ENCODE measurements around the gene GALNT6. TPM values are rescaled to one million over a fixed set of nuclear protein-coding genes. Genes with fewer than 3 reads are reported as not detected.

The GALNT6 gene
- total RNA-seq, 1 experiment from 2014 or later = 9.8 TPM

DNA sequence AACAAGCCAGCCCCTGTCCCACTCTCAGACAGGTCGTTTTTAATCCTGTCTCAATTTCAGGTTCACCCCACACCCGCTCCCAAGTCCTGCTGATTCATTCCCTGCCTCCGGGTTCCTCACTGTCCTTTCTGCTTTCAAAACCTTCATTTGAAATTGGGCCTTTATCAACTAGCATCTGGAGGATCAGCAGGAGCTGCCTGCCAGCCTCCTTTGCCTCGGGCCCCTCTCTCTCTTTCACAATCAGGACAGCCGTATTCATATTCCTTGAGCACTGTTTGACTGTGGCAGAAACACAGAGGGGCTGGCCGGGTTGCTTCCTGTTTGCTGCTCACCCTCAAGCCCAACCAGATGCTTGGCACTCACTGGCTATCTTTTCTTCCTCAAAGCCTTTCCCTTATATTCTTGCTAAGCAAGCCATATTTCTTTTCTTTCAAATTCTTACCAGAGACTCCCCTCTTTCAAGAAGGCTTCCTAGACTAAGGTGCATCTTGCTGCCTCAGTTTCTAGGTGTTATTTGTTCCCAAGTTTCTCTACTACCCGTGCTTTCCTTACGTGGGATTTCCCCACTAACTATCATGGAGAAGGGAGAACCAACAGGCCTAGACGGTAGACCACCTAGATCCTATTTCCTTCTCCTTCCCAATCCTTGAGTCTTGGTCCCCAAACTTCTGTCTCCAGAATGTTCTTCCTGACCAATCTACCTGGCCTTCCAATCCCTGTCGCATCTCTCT, 3.0 kb downstream of the GALNT6 start:
- no peak overlapping the region for H2BK12ac ChIP-seq (ENCODE audit: insufficient read length, low read depth, low read length)
- H3K9me3 ChIP-seq (ENCODE audit: control insufficient read depth, low read depth, low read length) = no peaks in the 10 kb centered on the region
- no peak overlapping the region for H2BK120ac ChIP-seq (ENCODE audit: low read depth, low read length, poor library complexity, severe bottlenecking)
- DNase-seq = no peak
- Mint-ChIP-seq H3K4me1 (peaks cover 52 to 56% of the 10 kb centered on the region in 2 experiments), H3K4me3 (peak overlapping the region in 1 of 2 experiments; percentile 30; a peak in 1 of 5 replicates), H3K9me3 (no peaks in the 10 kb centered on the region), H3K36me3 (ENCODE audit: insufficient read depth in 1 of 3, low read depth in 3 of 3) (peaks cover 0 to 2% (median 2%) of the 10 kb centered on the region in 3 experiments), H3K27me3 (ENCODE audit: low read depth) (no peaks in the 10 kb centered on the region; the same call in 1 of the 2 replicates), H3K27ac (peak overlapping the region; percentile 9 to 74 (median 31); a peak in 6 of 7 replicates)
- H2BK15ac ChIP-seq (ENCODE audit: low read depth, low read length) = no peak overlapping the region
- H3K14ac ChIP-seq (ENCODE audit: insufficient read depth, low read length) = peak overlapping the region; percentile 57; the same call in 1 of the 2 replicates
- no peak overlapping the region for H2BK20ac ChIP-seq (ENCODE audit: low read depth, low read length, poor library complexity, severe bottlenecking)
- peaks cover 17% of the 10 kb centered on the region for H3K4me1 ChIP-seq (ENCODE audit: insufficient read depth, low read length)
- H3T11ph ChIP-seq (ENCODE audit: low read length) = no peak overlapping the region
- no peaks in the 10 kb centered on the region for H4K20me1 ChIP-seq (ENCODE audit: control insufficient read depth, insufficient read depth, insufficient read length)
- H2AK5ac ChIP-seq (ENCODE audit: insufficient read length, low read length) = no peak overlapping the region
- H3K4ac ChIP-seq (ENCODE audit: low read depth, low read length) = no peak overlapping the region
- H3K79me1 ChIP-seq (ENCODE audit: insufficient read depth, low read depth, low read length, poor library complexity, severe bottlenecking) = no peaks in the 10 kb centered on the region
- H3K27me3 ChIP-seq (ENCODE audit: insufficient read depth, low read length) = no peaks in the 10 kb centered on the region
- peaks cover 11% of the 10 kb centered on the region for H3K23me2 ChIP-seq (ENCODE audit: insufficient read length, low read depth, low read length, poor library complexity, severe bottlenecking)
- H2BK5ac ChIP-seq (ENCODE audit: insufficient read length, low read length) = no peak overlapping the region
- H3K27ac ChIP-seq (ENCODE audit: insufficient read length, low read depth, low read length) = peak overlapping the region; percentile 43
- H3K9ac ChIP-seq (ENCODE audit: extremely low read depth, insufficient read length, low read length) = no peak overlapping the region
- TF ChIP-seq, protein P1, sequence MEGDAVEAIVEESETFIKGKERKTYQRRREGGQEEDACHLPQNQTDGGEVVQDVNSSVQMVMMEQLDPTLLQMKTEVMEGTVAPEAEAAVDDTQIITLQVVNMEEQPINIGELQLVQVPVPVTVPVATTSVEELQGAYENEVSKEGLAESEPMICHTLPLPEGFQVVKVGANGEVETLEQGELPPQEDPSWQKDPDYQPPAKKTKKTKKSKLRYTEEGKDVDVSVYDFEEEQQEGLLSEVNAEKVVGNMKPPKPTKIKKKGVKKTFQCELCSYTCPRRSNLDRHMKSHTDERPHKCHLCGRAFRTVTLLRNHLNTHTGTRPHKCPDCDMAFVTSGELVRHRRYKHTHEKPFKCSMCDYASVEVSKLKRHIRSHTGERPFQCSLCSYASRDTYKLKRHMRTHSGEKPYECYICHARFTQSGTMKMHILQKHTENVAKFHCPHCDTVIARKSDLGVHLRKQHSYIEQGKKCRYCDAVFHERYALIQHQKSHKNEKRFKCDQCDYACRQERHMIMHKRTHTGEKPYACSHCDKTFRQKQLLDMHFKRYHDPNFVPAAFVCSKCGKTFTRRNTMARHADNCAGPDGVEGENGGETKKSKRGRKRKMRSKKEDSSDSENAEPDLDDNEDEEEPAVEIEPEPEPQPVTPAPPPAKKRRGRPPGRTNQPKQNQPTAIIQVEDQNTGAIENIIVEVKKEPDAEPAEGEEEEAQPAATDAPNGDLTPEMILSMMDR (conservative IDR thresholded peaks at IDR 0.05) = no peak
- no peak overlapping the region for H4K8ac ChIP-seq (replicated peaks; ENCODE audit: insufficient read length, low read depth, low read length)
- H3K4me2 ChIP-seq (ENCODE audit: insufficient read depth, insufficient read length, low read length) = no peak overlapping the region
- no peak overlapping the region for H4K91ac ChIP-seq (ENCODE audit: insufficient read length, low read depth, low read length)
- no peak overlapping the region for H3K23ac ChIP-seq (ENCODE audit: insufficient read length, low read depth, low read length)
- WGBS (ENCODE audit: extremely low coverage, insufficient read length, low lambda C conversion rate) = no CpG with 5 or more reads among the region's 10 CpGs
- H3K18ac ChIP-seq (ENCODE audit: insufficient read length, low read depth, low read length) = no peak overlapping the region
- no peak overlapping the region for H4K5ac ChIP-seq (ENCODE audit: insufficient read length, low read depth, low read length)
- H2AFZ ChIP-seq (ENCODE audit: low read length) = no peak overlapping the region
- H3K56ac ChIP-seq (ENCODE audit: insufficient read length, low read depth, low read length) = no peak overlapping the region
- H3K79me2 ChIP-seq (ENCODE audit: insufficient read depth, low read length) = no peaks in the 10 kb centered on the region

Measured in H9 (cell line).